CD14-positive monocyte (primary cell): ENCODE results near the gene KLC4. TPM values are rescaled to one million over a fixed set of nuclear protein-coding genes. Genes with fewer than 3 reads are reported as not detected.

Source experiments
- DNase-seq, 3 donors: peaks; one replicate each; pipeline ENCODE4 v3.0.0-alpha.2; 2011 to 2022
- H2AFZ ChIP-seq: 2 replicates; pipeline ENCODE4 v1.6.0; 2012; ENCODE audit warnings: mild to moderate bottlenecking, low read depth, low read length, inconsistent platforms; ENCODE audit not compliant: insufficient read depth, poor library complexity, severe bottlenecking
- H3K27ac ChIP-seq, 2 donors: 1 replicate in 1 of 2; 2 replicates in 1 of 2; pipeline ENCODE4 v1.5.1; 2012 to 2013; ENCODE audit warnings: low read length in 2 of 2, control low read depth in 1 of 2, inconsistent platforms in 1 of 2, low read depth in 1 of 2, mild to moderate bottlenecking in 1 of 2
- H3K27me3 ChIP-seq, 2 donors: one replicate each; pipeline versions ENCODE4 v1.6.0 to v1.6.1; 2011 to 2013; ENCODE audit warnings: low read length in 2 of 2; ENCODE audit not compliant: control insufficient read depth in 2 of 2, insufficient read depth in 2 of 2
- H3K36me3 ChIP-seq, 2 donors: replicated peaks in 1 of 2; 1 replicate in 1 of 2; 2 replicates in 1 of 2; pipeline versions ENCODE4 v1.5.1 to v1.6.1; 2012 to 2013; ENCODE audit warnings: low read length in 2 of 2, control low read depth in 1 of 2, inconsistent platforms in 1 of 2, mild to moderate bottlenecking in 1 of 2; ENCODE audit not compliant: insufficient read depth in 2 of 2, control insufficient read depth in 1 of 2
- H3K4me1 ChIP-seq, 2 donors: 1 replicate in 1 of 2; 2 replicates in 1 of 2; pipeline versions ENCODE4 v1.5.1 to v1.6.1; 2012 to 2013; ENCODE audit warnings: low read length in 2 of 2, control low read depth in 1 of 2, inconsistent platforms in 1 of 2, mild to moderate bottlenecking in 1 of 2, moderate library complexity in 1 of 2; ENCODE audit not compliant: insufficient read depth in 2 of 2, control insufficient read depth in 1 of 2
- H3K4me2 ChIP-seq: replicated peaks from 2 replicates; pipeline ENCODE3; 2012; ENCODE audit warnings: low read length, moderate library complexity, mild to moderate bottlenecking; ENCODE audit not compliant: poor library complexity, severe bottlenecking; ENCODE audit errors: extremely low read depth
- H3K4me3 ChIP-seq, 3 experiments: fragments of 200-600 bp in 1 of 3; sonication (generic) in 1 of 3; replicated peaks in 1 of 3; 1 replicate in 2 of 3; 2 replicates in 1 of 3; pipeline ENCODE4 v1.5.1; 2011 to 2013; ENCODE audit warnings: low read length in 3 of 3, mild to moderate bottlenecking in 3 of 3, control low read depth in 2 of 3, low read depth in 2 of 3, inconsistent platforms in 1 of 3, moderate library complexity in 1 of 3
- H3K79me2 ChIP-seq: 2 replicates; pipeline ENCODE4 v1.6.0; 2012; ENCODE audit warnings: mild to moderate bottlenecking, control low read depth, inconsistent platforms, low read length, moderate library complexity; ENCODE audit not compliant: insufficient read depth
- H3K9ac ChIP-seq: 2 replicates; pipeline ENCODE4 v1.6.0; 2017; ENCODE audit warnings: low read length, mild to moderate bottlenecking; ENCODE audit not compliant: insufficient read depth, poor library complexity, severe bottlenecking
- H3K9me3 ChIP-seq, 2 donors: replicated peaks in 1 of 2; 1 replicate in 1 of 2; 2 replicates in 1 of 2; pipeline versions ENCODE4 v1.5.1 to v1.6.1; 2012 to 2013; ENCODE audit warnings: low read length in 2 of 2, control low read depth in 1 of 2; ENCODE audit not compliant: control insufficient read depth in 1 of 2, insufficient read depth in 1 of 2
- H4K20me1 ChIP-seq: 2 replicates; pipeline ENCODE4 v1.6.0; 2012; ENCODE audit warnings: mild to moderate bottlenecking, low read length, control low read depth, moderate library complexity; ENCODE audit not compliant: insufficient read depth
- H3K27ac Mint-ChIP-seq, 7 donors: one replicate each; pipeline ENCODE4 v1.8.0; 2020; ENCODE audit warnings: mild to moderate bottlenecking in 7 of 7, mixed read lengths in 7 of 7, moderate library complexity in 6 of 7, inconsistent platforms in 2 of 7
- H3K27me3 Mint-ChIP-seq, 3 donors: one replicate each; pipeline ENCODE4 v1.8.0; 2021 to 2022; ENCODE audit warnings: low read depth in 3 of 3, mild to moderate bottlenecking in 3 of 3, mixed read lengths in 3 of 3, moderate library complexity in 3 of 3, inconsistent platforms in 1 of 3
- H3K36me3 Mint-ChIP-seq, 2 donors: one replicate each; pipeline ENCODE4 v1.8.0; 2020; ENCODE audit warnings: mixed read lengths in 2 of 2, inconsistent platforms in 1 of 2, mild to moderate bottlenecking in 1 of 2
- H3K4me1 Mint-ChIP-seq: one replicate; pipeline ENCODE4 v1.8.0; 2020; ENCODE audit warnings: mild to moderate bottlenecking, mixed read lengths
- H3K4me3 Mint-ChIP-seq, 2 donors: one replicate each; pipeline ENCODE4 v1.8.0; 2020; ENCODE audit warnings: mild to moderate bottlenecking in 2 of 2, mixed read lengths in 2 of 2, moderate library complexity in 1 of 2
- H3K9me3 Mint-ChIP-seq, 7 donors: one replicate each; pipeline ENCODE4 v1.8.0; 2020 to 2022; ENCODE audit warnings: mixed read lengths in 7 of 7, mild to moderate bottlenecking in 6 of 7, moderate library complexity in 6 of 7, inconsistent platforms in 2 of 7
- CTCF ChIP-seq: fragments of 200-600 bp; IDR thresholded peaks from one replicate; pipeline ENCODE4 v1.8.0; 2022; ENCODE audit warnings: antibody characterized with exemption, mild to moderate bottlenecking
- WGBS: methylation state at CpG from one replicate; pipeline ENCODE4 v1.1.5; 2013; ENCODE audit warnings: missing lambda C conversion rate; ENCODE audit not compliant: insufficient coverage; 5-methylcytosine and 5-hydroxymethylcytosine counted together
- intact Hi-C, 2 donors: fragments of 100-400 bp; cut with micrococcal nuclease; formaldehyde crosslinking; loops; one replicate each; pipeline versions ENCODE4 v1.15.0 to v1.15.1; 2023
- polyA plus RNA-seq, 3 donors: library from polyadenylated mRNA; depleted of rRNA in 1 of 3; unstranded in 2 of 3; stranded (reverse) in 1 of 3; fragments of 300-500 nt in 2 of 3; fragments of >200 nt in 1 of 3; fragmentation: Illumina TruSeq in 2 of 3; gene quantifications; 1 replicate in 2 of 3; 2 replicates in 1 of 3; pipeline ENCODE4 v1.2.3, GENCODE V29; 2012 to 2021

The KLC4 gene
- polyA plus RNA-seq, 3 donors = 6.0 to 16.2 (median 6.1) TPM

- no peak overlapping the region for H3K4me3 ChIP-seq
- Mint-ChIP-seq H3K4me3 (no peak overlapping the region), H3K9me3 (no peaks in the 10 kb centered on the region), H3K36me3 (no peaks in the 10 kb centered on the region), H3K27me3 (peaks cover 0 to 6% (median 4%) of the 10 kb centered on the region in 3 donors), H3K27ac (no peak overlapping the region), H3K4me1 (peaks cover 25% of the 10 kb centered on the region)
- intact Hi-C loops = no loop called here
- no peaks in the 10 kb centered on the region for H3K27me3 ChIP-seq
- no peaks in the 10 kb centered on the region for H4K20me1 ChIP-seq
- no peak for TF ChIP-seq CTCF
- H3K36me3 ChIP-seq = no peaks in the 10 kb centered on the region
- peaks cover 13 to 14% of the 10 kb centered on the region in 2 donors for H3K4me1 ChIP-seq
- no peak overlapping the region for H3K4me2 ChIP-seq
- H3K79me2 ChIP-seq = no peaks in the 10 kb centered on the region
- no peak for DNase-seq
- no peak overlapping the region for H3K27ac ChIP-seq
- H3K9ac ChIP-seq = no peak overlapping the region
- no peaks in the 10 kb centered on the region for H3K9me3 ChIP-seq
- no peak overlapping the region for H2AFZ ChIP-seq
- WGBS = 100% methylated on average over 3 of the region's 4 CpGs
These were observed 60.1 kb downstream of the KLC4 start for GRCh38 chr6:43119482-43119881.

- DNase-seq = no peak
- intact Hi-C loops = no loop called here
- 92% methylated on average over 4 of the region's 9 CpGs for WGBS
These were observed 60.8 kb downstream of the KLC4 start for GRCh38 chr6:43120101-43120763.

More at GRCh38 chr6:43120101-43120763, 60.8 kb downstream of the KLC4 start:
- Mint-ChIP-seq H3K27ac (no peak overlapping the region), H3K4me3 (no peak overlapping the region), H3K27me3 (peaks cover 0 to 4% (median 3%) of the 10 kb centered on the region in 3 donors), H3K9me3 (no peaks in the 10 kb centered on the region), H3K36me3 (no peaks in the 10 kb centered on the region), H3K4me1 (peaks cover 22% of the 10 kb centered on the region)
- H3K4me1 ChIP-seq = peaks cover 13 to 14% of the 10 kb centered on the region in 2 donors
- H3K4me3 ChIP-seq = no peak overlapping the region
- no peak for TF ChIP-seq CTCF
- H3K27ac ChIP-seq = no peak overlapping the region
- H2AFZ ChIP-seq = no peak overlapping the region
- no peaks in the 10 kb centered on the region for H4K20me1 ChIP-seq
- no peak overlapping the region for H3K9ac ChIP-seq
- H3K4me2 ChIP-seq = no peak overlapping the region
- no peaks in the 10 kb centered on the region for H3K9me3 ChIP-seq
- H3K36me3 ChIP-seq = no peaks in the 10 kb centered on the region
- no peaks in the 10 kb centered on the region for H3K79me2 ChIP-seq
- no peaks in the 10 kb centered on the region for H3K27me3 ChIP-seq
